HUES48 (cell line): ENCODE measurements around the gene RBMS3.

Experiments used
- H3K27ac ChIP-seq: one replicate; pipeline ENCODE4 v1.7.0; 2013; ENCODE audit warnings: low read depth, low read length, inconsistent platforms
- H3K27me3 ChIP-seq: 2 replicates; pipeline ENCODE4 v1.6.1; 2013; ENCODE audit warnings: mild to moderate bottlenecking, low read length; ENCODE audit not compliant: control insufficient read depth, insufficient read depth
- H3K36me3 ChIP-seq: 2 replicates; pipeline ENCODE4 v1.6.1; 2013; ENCODE audit warnings: low read length; ENCODE audit not compliant: control insufficient read depth, insufficient read depth
- H3K4me1 ChIP-seq: 2 replicates; pipeline ENCODE4 v1.6.1; 2013; ENCODE audit warnings: mild to moderate bottlenecking, low read length; ENCODE audit not compliant: control insufficient read depth, insufficient read depth
- H3K4me3 ChIP-seq: 2 replicates; pipeline ENCODE4 v1.5.1; 2013; ENCODE audit warnings: mild to moderate bottlenecking, low read depth, low read length
- H3K9ac ChIP-seq: 2 replicates; pipeline ENCODE4 v1.6.1; 2013; ENCODE audit warnings: mild to moderate bottlenecking, low read depth, low read length, moderate library complexity
- H3K9me3 ChIP-seq: 2 replicates; pipeline ENCODE4 v1.6.1; 2013; ENCODE audit warnings: low read length; ENCODE audit not compliant: control insufficient read depth, insufficient read depth

Gene RBMS3

DNA sequence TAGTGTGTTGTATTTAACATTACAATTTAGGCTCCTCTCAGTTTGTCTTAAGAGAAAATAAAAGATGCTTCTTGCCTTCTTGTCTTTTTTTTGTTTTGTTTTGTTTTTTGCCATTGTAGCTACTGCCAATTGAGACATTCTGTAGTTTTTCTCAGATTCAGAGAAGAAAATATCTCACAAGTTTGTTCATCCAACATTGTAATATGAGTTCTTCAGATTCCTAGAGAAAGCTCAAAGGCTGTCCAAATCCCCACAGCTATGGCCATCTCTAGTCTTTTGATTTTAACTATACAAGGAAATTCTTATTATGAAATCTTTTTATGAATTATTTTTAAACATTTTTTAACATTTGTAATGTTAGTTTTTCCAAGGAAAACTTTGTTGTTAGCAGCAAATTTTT lies 264.7 kb downstream of the RBMS3 start:
- Histone ChIP-seq H3K9me3 (no peaks in the 10 kb centered on the region), H3K27me3 (no peaks in the 10 kb centered on the region), H3K4me1 (no peaks in the 10 kb centered on the region; the same call in 1 of the 2 replicates), H3K27ac (no peak overlapping the region), H3K9ac (no peak overlapping the region), H3K36me3 (no peaks in the 10 kb centered on the region), H3K4me3 (no peak overlapping the region)

DNA sequence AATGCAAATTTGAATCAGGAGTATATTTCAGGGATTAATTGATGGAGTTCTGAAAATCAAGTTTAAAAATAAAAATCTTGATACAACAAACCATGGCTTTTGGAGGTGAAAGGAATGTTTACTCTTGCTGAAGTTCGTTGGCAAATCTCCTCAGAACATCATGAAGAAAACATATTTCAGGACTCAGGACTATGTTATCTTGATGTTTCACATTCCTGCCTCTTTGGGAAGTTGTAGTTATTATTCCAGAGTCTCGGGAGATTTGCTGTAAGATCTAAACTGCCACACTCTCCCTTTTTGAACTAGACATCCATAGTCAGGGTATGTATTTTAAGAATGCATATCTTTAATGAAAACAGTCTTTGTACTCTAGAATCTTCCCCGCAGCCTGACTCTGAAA lies 271.2 kb downstream of the RBMS3 start:
- no peak overlapping the region for H3K27ac ChIP-seq
- no peak overlapping the region for H3K4me3 ChIP-seq
- no peak overlapping the region for H3K9ac ChIP-seq
- no peaks in the 10 kb centered on the region for H3K9me3 ChIP-seq
- H3K36me3 ChIP-seq = no peaks in the 10 kb centered on the region
- no peaks in the 10 kb centered on the region for H3K27me3 ChIP-seq
- peaks cover 4% of the 10 kb centered on the region; the same call in 1 of the 2 replicates for H3K4me1 ChIP-seq

- Histone ChIP-seq H3K9ac (no peak overlapping the region), H3K9me3 (no peaks in the 10 kb centered on the region), H3K27ac (no peak overlapping the region), H3K36me3 (no peaks in the 10 kb centered on the region), H3K4me1 (peaks cover 12% of the 10 kb centered on the region; the same call in 1 of the 2 replicates), H3K27me3 (no peaks in the 10 kb centered on the region), H3K4me3 (no peak overlapping the region)
Measured at GRCh38 chr3:29554566-29554965, 273.7 kb downstream of the RBMS3 start.

GRCh38 chr3:29555590-29555989 lies 274.7 kb downstream of the RBMS3 start:
- no peak overlapping the region for H3K9ac ChIP-seq
- no peak overlapping the region for H3K27ac ChIP-seq
- H3K4me1 ChIP-seq = peaks cover 12% of the 10 kb centered on the region; the same call in 1 of the 2 replicates
- no peaks in the 10 kb centered on the region for H3K36me3 ChIP-seq
- no peaks in the 10 kb centered on the region for H3K9me3 ChIP-seq
- H3K4me3 ChIP-seq = no peak overlapping the region
- no peaks in the 10 kb centered on the region for H3K27me3 ChIP-seq

GRCh38 chr3:29557186-29557585 lies 276.3 kb downstream of the RBMS3 start:
- no peak overlapping the region for H3K4me3 ChIP-seq
- H3K27ac ChIP-seq = no peak overlapping the region

GRCh38 chr3:29557825-29558224 lies 277.0 kb downstream of the RBMS3 start:
- Histone ChIP-seq H3K9ac (no peak overlapping the region), H3K4me1 (peaks cover 12% of the 10 kb centered on the region; the same call in 1 of the 2 replicates), H3K4me3 (no peak overlapping the region), H3K36me3 (no peaks in the 10 kb centered on the region), H3K27ac (no peak overlapping the region), H3K27me3 (no peaks in the 10 kb centered on the region), H3K9me3 (no peaks in the 10 kb centered on the region)

More at GRCh38 chr3:29557186-29557585, 276.3 kb downstream of the RBMS3 start:
- Histone ChIP-seq H3K9ac (no peak overlapping the region), H3K27me3 (no peaks in the 10 kb centered on the region), H3K4me1 (peaks cover 12% of the 10 kb centered on the region; the same call in 1 of the 2 replicates), H3K9me3 (no peaks in the 10 kb centered on the region), H3K36me3 (no peaks in the 10 kb centered on the region)

GRCh38 chr3:29559741-29560465 lies 279.0 kb downstream of the RBMS3 start:
- H3K27ac ChIP-seq = no peak overlapping the region
- no peaks in the 10 kb centered on the region for H3K36me3 ChIP-seq
- H3K4me3 ChIP-seq = no peak overlapping the region
- no peaks in the 10 kb centered on the region for H3K27me3 ChIP-seq
- no peaks in the 10 kb centered on the region for H3K9me3 ChIP-seq
- no peak overlapping the region for H3K9ac ChIP-seq
- peaks cover 12% of the 10 kb centered on the region; the same call in 1 of the 2 replicates for H3K4me1 ChIP-seq

DNA sequence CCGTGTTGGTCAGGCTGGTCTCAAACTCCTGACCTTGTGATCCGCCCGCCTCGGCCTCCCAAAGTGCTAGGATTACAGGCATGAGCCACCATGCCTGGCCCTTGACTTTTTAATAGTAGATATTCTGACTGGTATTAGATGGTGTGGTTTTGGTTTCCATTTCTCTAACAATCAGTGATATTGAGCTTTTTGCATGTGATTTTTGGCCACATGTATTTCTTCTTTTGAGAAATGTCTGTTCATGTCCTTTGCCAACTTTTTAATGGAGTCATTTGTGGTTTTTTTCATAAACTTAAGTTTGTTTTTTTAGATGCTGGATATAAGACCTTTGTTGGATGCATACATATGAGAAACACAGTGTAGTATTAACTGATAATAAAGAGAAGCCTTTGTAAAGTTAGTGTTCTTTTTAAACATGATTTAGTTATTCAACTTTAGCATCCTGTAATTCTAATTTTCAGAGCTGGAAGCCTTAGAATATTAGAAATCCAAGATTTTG lies 280.8 kb downstream of the RBMS3 start:
- H3K4me1 ChIP-seq = peaks cover 8% of the 10 kb centered on the region; the same call in 1 of the 2 replicates

GRCh38 chr3:29565236-29565635 lies 284.4 kb downstream of the RBMS3 start:
- no peaks in the 10 kb centered on the region for H3K4me1 ChIP-seq
- H3K36me3 ChIP-seq = no peaks in the 10 kb centered on the region
- H3K27ac ChIP-seq = no peak overlapping the region
- H3K27me3 ChIP-seq = no peaks in the 10 kb centered on the region
- H3K9ac ChIP-seq = no peak overlapping the region
- H3K9me3 ChIP-seq = no peaks in the 10 kb centered on the region
- H3K4me3 ChIP-seq = no peak overlapping the region

More for the DNA sequence above, 280.8 kb downstream of the RBMS3 start:
- H3K9ac ChIP-seq = no peak overlapping the region
- H3K4me3 ChIP-seq = no peak overlapping the region
- no peaks in the 10 kb centered on the region for H3K36me3 ChIP-seq
- H3K27me3 ChIP-seq = no peaks in the 10 kb centered on the region
- no peaks in the 10 kb centered on the region for H3K9me3 ChIP-seq
- no peak overlapping the region for H3K27ac ChIP-seq

GRCh38 chr3:29567501-29567900 lies 286.6 kb downstream of the RBMS3 start:
- no peaks in the 10 kb centered on the region for H3K27me3 ChIP-seq
- H3K9me3 ChIP-seq = no peaks in the 10 kb centered on the region
- no peak overlapping the region for H3K27ac ChIP-seq
- no peaks in the 10 kb centered on the region for H3K4me1 ChIP-seq
- H3K4me3 ChIP-seq = no peak overlapping the region
- H3K36me3 ChIP-seq = no peaks in the 10 kb centered on the region
- no peak overlapping the region for H3K9ac ChIP-seq

- Histone ChIP-seq H3K27me3 (no peaks in the 10 kb centered on the region), H3K4me1 (no peaks in the 10 kb centered on the region), H3K4me3 (no peak overlapping the region), H3K36me3 (no peaks in the 10 kb centered on the region), H3K27ac (no peak overlapping the region), H3K9me3 (no peaks in the 10 kb centered on the region), H3K9ac (no peak overlapping the region)
Measured at GRCh38 chr3:29568355-29568754, 287.5 kb downstream of the RBMS3 start.
